Measurements from ENCODE around the gene CALHM1. TPM values are rescaled to one million over a fixed set of nuclear protein-coding genes. Genes with fewer than 3 reads are reported as not detected.

Gene CALHM1
- total and polyA plus RNA-seq, 4 donors: not detected

DNA sequence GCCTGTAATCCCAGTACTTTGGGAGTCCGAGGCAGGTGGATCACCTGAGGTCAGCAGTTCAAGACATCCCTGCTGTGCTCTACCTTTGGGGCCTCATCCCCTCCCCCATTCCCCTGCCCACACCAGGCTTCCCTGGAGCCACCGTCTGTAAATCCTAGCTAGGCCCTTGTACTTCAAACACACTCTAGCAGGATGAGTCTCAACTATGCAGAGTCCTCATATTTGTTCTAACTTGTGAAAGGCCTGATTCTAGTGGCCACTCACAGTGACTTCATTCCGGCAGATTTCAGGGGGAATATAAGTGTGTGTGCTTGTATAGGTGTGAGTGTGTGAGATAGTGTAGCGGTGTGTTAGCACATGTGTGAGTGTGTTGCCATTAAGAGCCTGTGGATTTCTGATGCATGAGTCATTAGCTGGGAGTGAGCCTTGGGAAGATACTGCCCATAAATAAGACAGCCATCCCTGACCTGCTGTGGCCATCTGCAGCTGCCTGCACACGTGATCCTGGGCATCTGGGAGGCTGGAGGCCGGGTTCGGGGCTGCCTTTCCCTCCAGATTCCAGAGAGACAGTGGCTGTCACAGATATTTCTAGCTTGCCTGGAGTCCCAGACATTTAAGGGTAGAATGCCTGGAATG, 33.1 kb upstream of the CALHM1 start:
- WGBS: 88% methylated on average over 7 of the region's 7 CpGs
- Histone ChIP-seq H3K4me1 (ENCODE audit: control insufficient read depth in 4 of 4, insufficient read depth in 4 of 4, low read length in 3 of 4) (peaks cover 2 to 14% (median 10%) of the 10 kb centered on the region in 4 donors), H3K27ac (ENCODE audit: low read depth in 1 of 2, low read length in 2 of 2) (no peak overlapping the region), H3K27me3 (ENCODE audit: control insufficient read depth in 4 of 4, insufficient read depth in 4 of 4, low read length in 3 of 4) (peaks cover 0 to 8% (median 5%) of the 10 kb centered on the region in 4 donors), H3K4me3 (ENCODE audit: low read depth in 1 of 3, low read length in 3 of 3) (no peak overlapping the region), H3K9me3 (ENCODE audit: control insufficient read depth in 4 of 4, low read length in 3 of 4) (no peaks in the 10 kb centered on the region), H3K36me3 (ENCODE audit: control insufficient read depth in 4 of 4, insufficient read depth in 3 of 4, low read depth in 1 of 4, low read length in 3 of 4) (no peaks in the 10 kb centered on the region), H3K9ac (ENCODE audit: low read depth in 1 of 2, low read length in 2 of 2) (no peak overlapping the region)
- no peak for DNase-seq (ENCODE audit: low spot score)
- TF ChIP-seq TAF1 (conservative IDR thresholded peaks at IDR 0.05) (no peak), RAD21 (IDR thresholded peaks at IDR 0.05) (no peak), FOXA1 (IDR thresholded peaks at IDR 0.05) (no peak), NR2F2 (IDR thresholded peaks at IDR 0.05) (no peak), RXRA (IDR thresholded peaks at IDR 0.05) (no peak), YY1 (IDR thresholded peaks at IDR 0.05) (no peak), SP1 (IDR thresholded peaks at IDR 0.05) (no peak), GABPA (IDR thresholded peaks at IDR 0.05 in 1 of 2, conservative IDR thresholded peaks at IDR 0.05 in 1 of 2) (no peak), CTCF (IDR thresholded peaks at IDR 0.05; ENCODE audit: low read depth, low read length, missing input control) (no peak), JUND (IDR thresholded peaks at IDR 0.05) (no peak), HNF4G (IDR thresholded peaks at IDR 0.05) (no peak), FOXA2 (IDR thresholded peaks at IDR 0.05) (no peak), ZBTB33 (IDR thresholded peaks at IDR 0.05) (no peak), HNF4A (conservative IDR thresholded peaks at IDR 0.05) (no peak), REST (IDR thresholded peaks at IDR 0.05) (no peak), EGR1 (IDR thresholded peaks at IDR 0.05; ENCODE audit: low read depth in 2 of 2) (no peak)
- TF ChIP-seq, protein P1, sequence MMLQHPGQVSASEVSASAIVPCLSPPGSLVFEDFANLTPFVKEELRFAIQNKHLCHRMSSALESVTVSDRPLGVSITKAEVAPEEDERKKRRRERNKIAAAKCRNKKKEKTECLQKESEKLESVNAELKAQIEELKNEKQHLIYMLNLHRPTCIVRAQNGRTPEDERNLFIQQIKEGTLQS (IDR thresholded peaks at IDR 0.05): no peak
- TF ChIP-seq, protein P2, sequence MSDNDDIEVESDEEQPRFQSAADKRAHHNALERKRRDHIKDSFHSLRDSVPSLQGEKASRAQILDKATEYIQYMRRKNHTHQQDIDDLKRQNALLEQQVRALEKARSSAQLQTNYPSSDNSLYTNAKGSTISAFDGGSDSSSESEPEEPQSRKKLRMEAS (IDR thresholded peaks at IDR 0.05): no peak
